Suprapubic skin (tissue), 4 donors: Measurements from ENCODE around the gene ABCC8.

Experiments
- CTCF ChIP-seq, 2 donors: fragments of 200-600 bp in 1 of 2; fragments of 450-650 bp in 1 of 2; sonication (generic) in 1 of 2; IDR thresholded peaks; one replicate each; pipeline ENCODE4 v1.5.1; 2016 to 2019; ENCODE audit warnings: antibody characterized with exemption in 2 of 2, mild to moderate bottlenecking in 1 of 2, moderate library complexity in 1 of 2
- EP300 ChIP-seq: sonication (generic); formaldehyde crosslinking; IDR thresholded peaks from one replicate; pipeline ENCODE4 v1.6.1; 2017; ENCODE audit warnings: antibody characterized with exemption
- POLR2A ChIP-seq, 2 donors: fragments of 450-650 bp; IDR thresholded peaks; one replicate each; pipeline ENCODE4 v1.6.1; 2017; ENCODE audit warnings: antibody characterized with exemption in 2 of 2, mild to moderate bottlenecking in 2 of 2, moderate library complexity in 2 of 2
- POLR2AphosphoS5 ChIP-seq, 3 donors: sonication (generic); formaldehyde crosslinking; IDR thresholded peaks; one replicate each; pipeline ENCODE4 v1.6.1; 2017; ENCODE audit warnings: antibody characterized with exemption in 3 of 3

- TF ChIP-seq CTCF (IDR thresholded peaks at IDR 0.05) (no peak), POLR2A (IDR thresholded peaks at IDR 0.05) (no peak), POLR2AphosphoS5 (IDR thresholded peaks at IDR 0.05) (no peak), EP300 (no peak)
Measured at GRCh38 chr11:17347676-17348075, 129.0 kb downstream of the ABCC8 start.
